ENCODE data around the gene CTNNAL1.
A peak's percentile ranks its signal among the peaks of the same experiment; 100 is the strongest.
"Not testable (repeated sequence)": the region's sequence is repeated elsewhere in the genome, so short reads cannot be mapped to it uniquely, and the experiment has no call there.

Gene CTNNAL1, protein sequence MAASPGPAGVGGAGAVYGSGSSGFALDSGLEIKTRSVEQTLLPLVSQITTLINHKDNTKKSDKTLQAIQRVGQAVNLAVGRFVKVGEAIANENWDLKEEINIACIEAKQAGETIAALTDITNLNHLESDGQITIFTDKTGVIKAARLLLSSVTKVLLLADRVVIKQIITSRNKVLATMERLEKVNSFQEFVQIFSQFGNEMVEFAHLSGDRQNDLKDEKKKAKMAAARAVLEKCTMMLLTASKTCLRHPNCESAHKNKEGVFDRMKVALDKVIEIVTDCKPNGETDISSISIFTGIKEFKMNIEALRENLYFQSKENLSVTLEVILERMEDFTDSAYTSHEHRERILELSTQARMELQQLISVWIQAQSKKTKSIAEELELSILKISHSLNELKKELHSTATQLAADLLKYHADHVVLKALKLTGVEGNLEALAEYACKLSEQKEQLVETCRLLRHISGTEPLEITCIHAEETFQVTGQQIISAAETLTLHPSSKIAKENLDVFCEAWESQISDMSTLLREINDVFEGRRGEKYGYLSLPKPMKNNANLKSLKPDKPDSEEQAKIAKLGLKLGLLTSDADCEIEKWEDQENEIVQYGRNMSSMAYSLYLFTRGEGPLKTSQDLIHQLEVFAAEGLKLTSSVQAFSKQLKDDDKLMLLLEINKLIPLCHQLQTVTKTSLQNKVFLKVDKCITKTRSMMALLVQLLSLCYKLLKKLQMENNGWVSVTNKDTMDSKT

DNA sequence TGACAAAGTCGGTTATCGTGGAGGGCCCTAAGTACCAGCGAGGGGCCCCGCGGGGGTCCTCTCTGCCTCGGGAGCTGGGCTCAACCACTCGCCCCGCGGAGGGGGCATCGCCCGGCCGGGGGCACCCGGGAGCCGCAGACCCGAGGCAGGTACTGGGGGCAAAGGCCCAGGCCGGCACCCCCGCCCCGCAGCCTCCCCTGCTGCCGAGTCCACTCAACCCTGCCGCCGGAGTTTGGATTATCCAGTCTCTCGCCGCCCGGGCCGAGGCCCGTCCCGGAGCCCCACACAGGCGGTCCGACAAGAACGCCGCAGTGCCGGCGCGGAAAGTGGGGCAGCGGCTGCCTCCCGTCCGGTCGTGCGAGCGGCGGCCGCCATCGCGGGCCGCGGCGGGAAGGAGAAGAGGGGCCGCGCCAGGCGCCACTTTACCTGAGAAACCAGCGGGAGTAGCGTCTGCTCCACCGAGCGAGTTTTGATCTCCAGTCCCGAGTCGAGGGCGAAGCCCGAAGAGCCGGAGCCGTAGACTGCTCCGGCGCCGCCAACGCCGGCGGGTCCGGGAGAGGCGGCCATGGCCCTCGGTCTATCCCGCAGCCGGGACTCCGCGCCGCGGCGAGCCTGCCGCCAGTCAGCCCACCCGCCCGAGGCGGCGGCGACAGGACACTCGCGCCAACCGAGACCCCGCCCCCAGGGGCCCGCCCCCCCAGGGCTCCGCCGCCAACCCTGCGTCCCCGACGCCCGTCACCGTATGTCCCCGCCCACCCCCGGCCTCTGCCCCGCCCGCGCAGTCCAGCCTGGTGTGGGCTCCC lies at the start of gene CTNNAL1:
Gene CTNNAL1 (minus strand): TSS at position 624 of the 803 bp plus-strand sequence. CDS start 57 bp downstream, at position 567.
- DNase-seq (ENCODE audit: low read depth in 2 of 2), result peak; percentile 69 to 87

DNA sequence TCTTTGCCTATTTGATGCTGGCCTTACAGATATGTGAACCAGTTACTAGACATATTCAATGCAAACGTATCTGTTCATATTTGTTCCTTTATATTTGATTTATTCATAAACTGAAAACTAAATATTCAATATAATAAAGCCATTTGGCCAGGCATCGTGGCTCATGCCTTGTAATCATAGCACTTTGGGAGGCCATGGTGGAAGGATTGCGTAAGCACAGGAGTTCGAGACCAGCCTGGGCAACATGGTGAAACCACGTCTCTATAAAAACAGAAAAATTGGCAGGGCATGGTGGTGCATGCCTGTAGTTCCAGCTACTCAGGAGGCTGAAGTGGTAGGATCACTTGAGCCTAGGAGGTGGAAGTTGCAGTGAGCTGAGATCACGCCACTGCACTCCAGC lies 49.2 kb upstream of the CTNNAL1 start:
- no peak for DNase-seq (ENCODE audit: low read depth in 2 of 2)

DNA sequence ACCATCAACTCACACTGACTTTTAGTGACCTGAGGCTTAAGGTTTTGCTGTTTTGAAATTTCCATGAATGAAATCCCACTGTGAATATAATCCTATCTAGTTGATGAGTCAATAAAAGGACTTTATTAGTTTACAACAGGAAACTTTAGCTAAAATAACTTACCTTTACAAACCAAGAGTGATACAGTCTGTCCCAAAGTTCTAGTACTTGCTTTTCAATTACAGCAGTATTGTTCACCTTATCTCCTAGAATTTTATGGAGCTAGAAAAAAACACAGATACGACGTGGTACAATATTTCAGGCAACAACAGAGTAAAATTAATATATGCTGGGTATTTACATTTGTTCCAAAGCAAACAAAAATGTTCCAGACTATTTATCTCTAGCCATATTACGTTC lies 46.9 kb upstream of the CTNNAL1 start:
- no peak for DNase-seq (ENCODE audit: low read depth in 2 of 2)

DNA sequence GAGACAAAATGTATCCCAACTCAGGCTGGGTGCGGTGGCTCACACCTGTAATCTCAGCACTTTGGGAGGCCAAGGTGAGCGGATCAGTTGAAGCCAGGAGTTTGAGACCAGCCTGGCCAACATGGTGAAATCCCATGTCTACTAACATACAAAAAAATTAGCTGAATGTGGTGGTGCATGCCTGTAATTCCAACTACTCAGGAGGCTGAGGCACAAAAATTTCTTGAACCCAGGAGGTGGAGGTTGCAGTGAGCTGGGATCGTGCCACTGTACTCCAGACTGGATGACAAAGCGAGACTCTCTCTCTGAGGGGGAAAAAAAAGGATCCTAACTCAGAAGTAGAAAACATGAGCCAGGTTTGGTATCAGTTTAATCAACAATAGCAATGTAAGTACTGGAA lies 39.8 kb upstream of the CTNNAL1 start:
- not testable (repeated sequence) for DNase-seq (ENCODE audit: low read depth in 2 of 2)

DNA sequence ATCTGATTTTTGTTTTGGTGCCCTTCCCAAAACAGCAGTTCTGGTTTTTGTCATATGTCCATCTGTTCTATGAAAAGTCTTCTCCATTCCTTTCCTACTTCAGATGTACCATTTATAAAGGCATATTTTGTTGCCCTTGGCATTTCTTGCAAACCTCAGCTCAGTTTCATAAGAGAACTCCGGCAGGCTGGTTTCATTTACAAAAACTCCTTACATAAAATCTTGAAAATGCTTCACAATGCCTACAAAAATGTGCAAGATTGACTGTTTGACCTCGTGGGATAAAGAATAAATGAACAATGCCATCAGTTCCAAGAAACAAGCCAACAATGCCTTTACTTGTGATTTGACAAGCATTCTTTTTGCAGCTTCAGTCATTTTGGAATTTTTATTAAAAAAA lies 39.1 kb upstream of the CTNNAL1 start:
- DNase-seq (ENCODE audit: low read depth in 2 of 2), result no peak

DNA sequence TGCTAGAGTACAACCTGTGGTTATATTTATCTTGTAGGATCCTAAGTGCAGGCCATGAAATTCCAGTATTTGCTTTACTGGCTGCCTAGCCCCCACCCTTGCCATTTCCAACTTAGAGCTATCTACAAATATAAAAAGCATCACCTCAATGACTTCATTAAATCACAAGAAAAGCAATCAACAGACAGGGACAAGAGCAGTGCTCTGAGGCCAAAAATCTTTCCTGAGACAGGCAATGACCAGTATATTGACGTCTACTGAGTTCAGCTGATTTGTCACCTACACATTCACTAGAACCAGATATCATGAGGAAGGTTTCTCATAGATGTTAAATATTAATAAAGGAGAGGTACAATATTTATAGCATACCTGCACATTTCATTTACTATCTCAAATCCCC lies 38.4 kb upstream of the CTNNAL1 start:
- DNase-seq (ENCODE audit: low read depth in 2 of 2), result no peak

DNA sequence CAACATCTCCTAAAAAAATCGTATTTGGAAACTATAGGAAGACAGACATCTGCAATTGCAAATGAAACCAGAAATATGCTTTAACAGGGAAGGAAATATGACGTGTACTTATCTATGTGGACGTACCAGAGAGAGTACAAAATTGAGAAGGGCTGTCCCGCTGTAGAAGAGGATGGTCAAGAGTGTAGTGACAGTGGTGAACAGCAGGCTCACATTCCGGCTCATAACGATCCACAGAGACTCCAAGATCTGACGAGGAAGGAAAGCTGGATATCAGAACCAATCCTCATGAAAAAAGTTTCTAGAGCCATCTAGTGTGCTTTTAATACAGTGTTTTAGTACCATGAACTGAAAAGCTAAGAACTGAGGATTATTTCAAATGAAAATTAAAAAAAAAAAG lies 37.1 kb upstream of the CTNNAL1 start:
- DNase-seq (ENCODE audit: low read depth in 2 of 2), result no peak

DNA sequence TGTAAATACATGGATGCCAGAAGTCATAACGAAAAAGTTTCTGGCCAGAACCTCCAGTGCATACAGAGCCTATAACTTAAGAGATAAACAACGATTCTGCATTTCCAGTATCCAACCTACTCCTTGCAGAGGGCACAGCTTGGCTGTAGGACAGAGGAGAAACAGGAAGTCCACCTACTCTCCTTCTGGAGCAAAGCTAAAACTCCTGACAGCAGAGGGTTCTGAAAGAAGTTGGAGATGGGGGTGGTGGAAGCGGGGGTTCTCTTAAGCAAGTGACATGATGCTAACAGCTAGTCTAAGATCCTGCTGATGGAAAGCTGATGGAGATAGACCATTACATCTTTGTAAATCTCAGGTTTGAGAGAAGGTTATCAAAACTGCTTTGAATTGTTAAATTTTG lies 35.5 kb upstream of the CTNNAL1 start:
- no peak for DNase-seq (ENCODE audit: low read depth in 2 of 2)

DNA sequence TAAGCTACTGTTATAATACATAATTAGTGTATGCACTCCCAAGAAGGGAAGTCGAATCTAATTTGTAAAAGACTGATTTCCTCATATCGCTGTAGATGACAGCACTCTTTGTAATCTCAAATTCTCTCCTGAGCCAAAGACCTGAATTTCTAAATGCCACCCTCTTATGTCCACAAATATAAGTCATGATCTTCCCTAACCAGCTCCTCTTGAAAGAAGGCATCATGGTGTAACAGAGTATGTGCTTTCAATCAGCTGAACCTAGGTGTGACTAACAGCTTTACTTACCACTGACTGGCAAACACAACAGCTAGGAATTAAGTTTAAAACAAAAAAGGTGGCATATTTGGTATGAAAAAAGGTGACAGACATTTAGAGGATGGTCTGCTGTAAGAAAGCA lies 34.0 kb upstream of the CTNNAL1 start:
- DNase-seq (ENCODE audit: low read depth in 2 of 2), result no peak

DNA sequence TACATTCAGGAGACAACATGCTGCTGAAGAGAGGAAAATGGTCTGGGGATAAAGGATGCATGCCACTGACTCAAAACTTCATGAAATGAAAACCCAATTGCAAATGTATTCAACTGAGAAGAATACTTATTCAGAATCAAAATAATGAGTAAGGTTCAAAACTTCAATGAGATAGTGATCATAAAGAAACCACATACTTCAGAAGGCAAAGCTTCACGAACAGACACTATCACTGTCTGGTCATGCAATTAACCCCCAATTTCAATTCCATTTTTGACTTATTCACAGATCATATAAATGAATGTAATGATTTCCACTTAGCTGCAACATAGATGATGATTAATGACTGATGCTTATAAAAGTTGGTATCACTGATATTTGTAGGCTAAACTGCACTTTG lies 33.0 kb upstream of the CTNNAL1 start:
- no peak for DNase-seq (ENCODE audit: low read depth in 2 of 2)

DNA sequence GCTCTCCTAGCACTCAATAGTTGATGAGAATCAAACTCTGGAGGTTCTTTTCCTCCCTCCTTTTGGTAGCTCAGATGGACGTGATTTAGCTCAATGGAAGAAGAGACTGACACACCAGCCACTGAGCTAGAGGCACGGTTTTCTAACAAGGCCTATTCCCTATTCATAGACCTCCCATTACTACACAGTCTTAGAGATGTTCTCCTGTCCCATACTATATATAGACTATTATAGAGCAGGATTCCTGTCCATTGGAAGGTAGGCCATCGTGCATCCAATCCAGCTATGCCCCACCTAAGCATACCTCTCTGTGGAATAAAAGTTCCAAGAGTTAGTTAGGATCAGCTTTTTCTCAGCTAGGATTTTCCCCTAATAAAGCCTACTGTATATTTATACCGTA lies 30.3 kb upstream of the CTNNAL1 start:
- DNase-seq (ENCODE audit: low read depth in 2 of 2), result no peak

DNA sequence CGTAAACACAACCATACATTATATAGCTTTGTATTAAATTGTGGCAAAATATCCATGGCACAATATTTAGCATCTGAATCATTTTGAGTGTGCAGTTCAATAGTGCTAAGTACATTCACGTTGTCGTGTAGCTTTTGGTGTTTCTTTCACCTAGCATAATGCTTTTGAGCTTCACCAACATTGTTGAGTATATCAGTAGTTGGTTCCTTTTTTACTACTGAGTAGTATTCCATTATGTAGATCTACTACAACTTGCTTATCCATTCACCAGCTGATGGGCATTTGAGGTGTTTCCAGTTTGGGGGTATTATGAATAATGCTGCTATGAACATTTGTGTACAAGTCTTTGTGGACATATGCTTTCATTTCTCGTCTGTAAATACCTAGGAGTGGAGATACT lies 27.3 kb upstream of the CTNNAL1 start:
- DNase-seq (ENCODE audit: low read depth in 2 of 2), result no peak

DNA sequence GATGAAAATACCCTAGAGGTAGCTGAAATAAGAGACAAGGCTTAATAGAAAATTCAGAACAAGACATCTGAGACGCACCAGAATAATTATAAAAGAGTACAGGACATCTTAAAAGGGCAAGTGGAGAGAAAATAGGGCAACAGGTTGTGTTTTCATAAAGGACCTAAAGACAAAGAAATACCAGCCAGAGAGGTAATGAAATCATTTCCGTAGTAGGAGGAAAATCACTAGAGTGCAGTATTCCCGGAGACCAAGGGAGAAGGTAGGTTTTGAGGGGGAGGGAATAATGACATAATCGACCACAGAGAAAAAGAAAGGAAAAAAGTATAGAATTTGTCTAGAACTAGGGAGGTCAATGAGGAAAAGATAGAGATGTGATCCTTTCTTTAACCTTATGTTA lies 26.2 kb upstream of the CTNNAL1 start:
- DNase-seq (ENCODE audit: low read depth in 2 of 2), result no peak

DNA sequence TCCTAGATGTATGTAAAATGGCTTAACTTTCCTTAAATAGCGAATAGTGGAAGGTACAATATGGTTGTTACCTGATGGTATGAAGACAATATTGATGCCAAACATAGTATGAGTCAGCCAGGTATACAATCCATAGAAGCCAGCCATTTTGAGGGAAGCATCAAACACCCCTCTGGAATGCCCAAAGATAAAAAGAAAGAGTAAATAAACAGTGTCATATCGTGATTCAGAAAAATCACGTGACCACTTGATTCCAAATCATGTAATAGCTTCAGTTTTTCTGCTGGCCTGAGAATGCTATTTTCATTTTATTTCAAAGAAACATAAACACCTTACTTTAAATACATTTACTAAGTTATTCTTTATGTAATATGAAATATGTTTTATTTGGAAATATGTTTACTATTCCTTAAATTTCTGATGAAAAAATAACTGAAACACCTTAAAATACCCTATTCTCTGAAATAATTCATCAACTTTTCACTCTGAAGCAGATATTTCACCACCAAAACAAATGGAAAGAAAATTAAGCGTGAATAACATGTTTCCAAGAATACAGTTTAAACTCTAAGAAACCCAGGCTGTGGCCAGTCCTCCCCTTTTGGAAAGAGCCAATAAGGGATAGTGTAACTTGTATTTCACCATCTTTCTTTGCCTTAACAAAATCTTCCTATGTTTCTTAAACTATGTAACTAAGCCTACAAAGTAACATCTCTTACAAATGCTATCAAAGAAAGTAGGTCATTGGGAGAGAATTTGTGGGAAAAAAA lies 24.8 kb upstream of the CTNNAL1 start:
- DNase-seq (ENCODE audit: low read depth in 2 of 2), result no peak

DNA sequence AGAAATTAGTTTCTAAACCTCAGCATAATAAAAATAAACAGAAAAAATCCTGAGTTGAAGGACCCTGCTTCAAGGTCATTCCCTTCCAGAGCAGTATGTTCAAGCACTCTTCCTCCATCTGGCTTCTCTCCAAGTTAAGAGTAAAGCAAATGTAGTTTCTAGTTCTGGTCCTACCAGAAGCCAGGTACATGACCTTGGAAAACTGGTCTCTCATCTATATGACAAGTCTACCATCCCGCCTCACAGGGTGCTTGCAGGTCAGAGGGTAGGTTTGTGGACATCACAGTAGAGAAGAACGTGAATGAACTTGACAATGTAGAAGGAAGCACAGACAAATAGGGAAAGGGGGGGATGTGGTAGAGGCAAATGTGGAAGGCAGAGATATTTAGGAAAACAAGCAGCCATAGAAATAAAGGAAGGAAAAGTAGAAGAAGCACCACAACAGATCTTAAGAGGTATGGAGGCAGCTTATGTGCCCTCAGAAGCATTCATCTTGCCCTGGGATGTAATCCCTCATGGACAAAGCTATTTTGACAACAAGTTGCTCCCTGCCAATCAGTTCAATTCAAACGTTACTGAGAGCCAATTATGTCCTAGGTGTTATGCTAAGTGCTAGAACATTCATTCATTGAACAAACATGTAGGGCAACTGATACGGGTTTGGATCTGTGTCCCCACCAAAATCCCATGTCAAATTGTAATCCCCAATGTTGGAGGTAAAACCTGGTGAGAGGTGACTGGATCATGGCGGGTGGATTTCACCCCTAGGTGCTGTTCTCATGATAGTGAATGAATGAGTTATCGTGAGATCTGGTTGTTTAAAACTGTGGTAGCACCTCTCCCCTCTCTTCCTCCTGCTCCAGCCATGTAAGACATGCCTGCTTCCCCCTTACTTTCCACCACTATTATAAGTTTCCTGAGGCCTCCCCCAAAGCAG lies 23.7 kb upstream of the CTNNAL1 start:
- no peak for DNase-seq (ENCODE audit: low read depth in 2 of 2)

DNA sequence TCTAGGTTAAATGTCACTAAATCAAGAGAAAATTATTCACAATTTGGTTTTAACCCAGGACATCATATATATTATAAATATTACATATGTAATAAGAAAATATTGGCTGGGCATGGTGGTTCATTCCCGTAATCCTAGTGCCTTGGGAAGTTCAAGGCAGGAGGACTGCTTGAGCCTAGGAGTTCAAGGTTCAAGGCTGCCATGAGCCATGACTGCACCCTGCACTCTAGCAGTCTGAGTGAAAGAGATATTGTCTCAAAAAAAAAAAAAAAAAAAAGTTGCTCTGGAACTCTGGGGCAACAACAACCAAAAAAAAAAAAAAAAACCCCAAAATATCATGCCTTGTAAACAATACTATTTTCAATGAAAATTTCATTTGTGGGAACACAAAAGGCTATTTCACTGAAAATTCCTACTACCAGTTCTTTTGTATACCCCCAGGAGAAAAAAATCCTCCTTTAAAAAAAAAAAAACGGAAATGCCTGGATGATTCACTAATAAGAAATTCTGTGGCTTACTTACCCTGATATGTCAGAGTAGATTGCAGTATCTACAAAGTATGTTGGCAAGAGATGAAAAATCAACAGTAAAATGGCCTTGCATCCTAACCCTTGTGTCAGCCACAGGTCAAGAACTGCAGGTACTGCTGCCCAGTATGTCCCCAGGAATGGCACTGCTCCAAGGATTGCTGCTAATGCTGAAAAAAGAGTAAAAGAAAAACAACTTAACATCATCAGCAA lies 22.6 kb upstream of the CTNNAL1 start:
- no peak for DNase-seq (ENCODE audit: low read depth in 2 of 2)

DNA sequence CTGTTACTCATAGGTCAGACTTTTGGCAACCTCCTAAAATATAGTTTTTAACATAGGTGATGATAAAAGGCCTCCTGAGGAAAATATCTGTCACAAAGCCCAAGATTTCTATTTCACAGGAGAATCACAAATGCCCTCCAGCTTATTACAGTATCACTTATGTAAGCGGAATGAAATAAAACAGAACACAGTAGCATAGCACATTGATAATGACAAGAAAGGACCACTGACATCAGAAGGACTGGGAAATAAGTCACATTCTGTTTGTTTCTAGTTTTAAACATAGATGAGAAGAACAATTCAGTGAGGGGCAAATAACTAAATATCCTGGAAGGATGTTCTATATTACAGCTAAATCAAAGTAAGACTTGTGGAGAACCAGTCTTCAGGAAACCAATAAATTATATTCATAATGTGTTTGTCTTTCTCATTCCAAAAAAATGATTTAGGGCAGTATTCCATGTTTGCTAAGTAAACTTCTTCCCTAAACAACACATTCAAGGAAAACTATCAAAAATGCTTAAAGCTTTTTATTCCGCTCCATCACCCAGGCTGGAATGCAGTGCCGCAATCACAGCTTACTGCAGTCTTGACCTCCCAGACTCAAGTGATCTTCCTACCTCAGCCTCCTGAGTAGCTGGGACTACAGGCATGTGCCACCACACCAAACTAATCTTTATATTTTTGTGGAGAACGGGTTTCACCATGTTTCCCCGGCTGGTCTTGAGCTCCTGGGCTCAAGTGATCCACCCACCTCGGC lies 20.8 kb upstream of the CTNNAL1 start:
- no peak for DNase-seq (ENCODE audit: low read depth in 2 of 2)

DNA sequence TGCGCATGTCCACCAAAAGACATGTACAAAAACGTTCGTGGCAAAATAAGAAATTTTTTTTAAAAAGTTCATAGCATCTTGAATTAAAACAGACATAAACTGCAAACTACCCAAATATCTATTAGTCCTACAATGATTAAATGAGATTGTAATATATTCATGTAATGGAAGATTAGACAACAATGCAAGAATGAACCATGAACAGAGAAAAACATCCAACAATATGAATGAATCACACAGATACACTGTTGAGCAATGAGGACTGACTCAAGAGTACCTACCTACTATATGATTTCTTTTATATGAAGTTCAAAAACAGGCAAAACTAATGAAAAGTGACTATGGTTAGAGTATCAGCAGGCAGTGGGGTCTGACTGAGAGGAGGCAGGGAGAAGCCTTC lies 17.9 kb upstream of the CTNNAL1 start:
- no peak for DNase-seq (ENCODE audit: low read depth in 2 of 2)

DNA sequence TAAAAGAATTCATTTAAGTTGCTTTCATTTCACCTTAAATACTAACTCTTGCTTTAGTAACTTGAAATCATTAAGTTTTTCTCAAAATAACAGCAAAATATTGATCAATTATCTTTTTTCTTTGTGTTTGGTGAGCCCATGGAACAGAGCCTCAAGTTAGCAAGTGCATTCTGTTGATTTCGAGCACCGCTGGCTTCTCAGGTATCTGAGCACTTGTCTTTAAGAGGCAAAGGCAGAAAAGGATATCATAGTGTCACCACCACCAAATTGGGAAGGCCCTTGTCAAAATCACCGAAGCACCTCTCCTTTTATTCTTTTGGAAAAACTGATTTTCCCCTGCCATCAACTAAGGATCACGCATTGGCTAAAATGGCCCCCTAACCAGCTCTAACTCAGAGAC lies 17.1 kb upstream of the CTNNAL1 start:
- no peak for DNase-seq (ENCODE audit: low read depth in 2 of 2)
